Thyroid gland (tissue), 4 donors: ENCODE results near the gene GPC6.

ENCODE experiments used
- CTCF ChIP-seq, 6 experiments: fragments of 200-600 bp in 3 of 6; fragments of 450-650 bp in 3 of 6; sonication (generic) in 3 of 6; IDR thresholded peaks; one replicate each; pipeline ENCODE4 v1.5.1; 2016 to 2019; ENCODE audit warnings: antibody characterized with exemption in 6 of 6, mild to moderate bottlenecking in 2 of 6, inconsistent platforms in 1 of 6, moderate library complexity in 1 of 6
- POLR2A ChIP-seq, 2 donors: fragments of 450-650 bp; IDR thresholded peaks; one replicate each; pipeline ENCODE4 v1.6.1; 2017; ENCODE audit warnings: antibody characterized with exemption in 2 of 2, mild to moderate bottlenecking in 2 of 2, moderate library complexity in 1 of 2

- TF ChIP-seq CTCF (IDR thresholded peaks at IDR 0.05), result no peak
- no peak for TF ChIP-seq POLR2A (IDR thresholded peaks at IDR 0.05)
Measured at GRCh38 chr13:93435651-93436050, 209.0 kb downstream of the GPC6 start.
